HUES6 (cell line): ENCODE measurements around the gene MS4A8.
"Not testable (repeated sequence)": the region's sequence is repeated elsewhere in the genome, so short reads cannot be mapped to it uniquely, and the experiment has no call there.

Source experiments
- H3K27ac ChIP-seq: 2 replicates; pipeline ENCODE4 v1.7.0; 2013; ENCODE audit warnings: low read depth, mild to moderate bottlenecking, low read length, inconsistent platforms
- H3K27me3 ChIP-seq: 2 replicates; pipeline ENCODE4 v1.6.1; 2013; ENCODE audit warnings: low read length; ENCODE audit not compliant: control insufficient read depth, insufficient read depth
- H3K36me3 ChIP-seq: 2 replicates; pipeline ENCODE4 v1.6.1; 2013; ENCODE audit warnings: low read length; ENCODE audit not compliant: control insufficient read depth, insufficient read depth
- H3K4me1 ChIP-seq: 2 replicates; pipeline ENCODE4 v1.6.1; 2013; ENCODE audit warnings: low read length; ENCODE audit not compliant: control insufficient read depth, insufficient read depth
- H3K4me3 ChIP-seq: 2 replicates; pipeline ENCODE4 v1.5.1; 2013; ENCODE audit warnings: low read depth, low read length
- H3K9ac ChIP-seq: one replicate; pipeline ENCODE4 v1.6.1; 2013; ENCODE audit warnings: mild to moderate bottlenecking, low read length
- H3K9me3 ChIP-seq: 2 replicates; pipeline ENCODE4 v1.6.1; 2013; ENCODE audit warnings: low read depth, low read length; ENCODE audit not compliant: control insufficient read depth, insufficient read depth

Gene MS4A8

GRCh38 chr11:60748821-60749220 lies 49.4 kb downstream of the MS4A8 start:
- Histone ChIP-seq H3K9ac (no peak overlapping the region), H3K9me3 (no peaks in the 10 kb centered on the region; the same call in 1 of the 2 replicates), H3K36me3 (no peaks in the 10 kb centered on the region), H3K27me3 (peaks cover 4% of the 10 kb centered on the region; the same call in 1 of the 2 replicates), H3K4me3 (no peak overlapping the region), H3K4me1 (no peaks in the 10 kb centered on the region), H3K27ac (no peak overlapping the region)

DNA sequence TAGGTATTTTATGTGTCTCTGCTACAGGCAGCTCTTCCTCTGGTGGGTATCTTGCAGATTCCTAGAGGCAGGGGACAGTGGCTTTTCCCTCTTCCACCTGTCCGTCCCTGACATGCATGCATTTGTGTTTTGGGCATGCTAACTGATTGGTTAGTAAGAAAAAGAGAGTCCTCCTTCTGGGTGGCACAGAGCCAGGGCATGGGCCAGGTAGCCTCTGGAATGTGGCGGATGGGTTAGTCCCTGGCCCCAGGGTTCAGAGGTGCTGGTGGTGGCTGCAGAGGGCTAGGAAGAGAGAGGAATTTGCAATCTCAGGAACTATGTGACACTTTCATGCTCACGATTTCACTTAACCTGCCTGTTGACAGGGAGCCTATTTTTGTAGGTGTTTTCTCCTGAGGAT lies 51.5 kb downstream of the MS4A8 start:
- Histone ChIP-seq H3K4me1 (no peaks in the 10 kb centered on the region), H3K4me3 (no peak overlapping the region), H3K27me3 (peaks cover 4% of the 10 kb centered on the region; the same call in 1 of the 2 replicates), H3K9ac (no peak overlapping the region), H3K27ac (no peak overlapping the region), H3K36me3 (no peaks in the 10 kb centered on the region), H3K9me3 (no peaks in the 10 kb centered on the region; the same call in 1 of the 2 replicates)

- Histone ChIP-seq H3K4me1 (no peaks in the 10 kb centered on the region), H3K27ac (no peak overlapping the region), H3K4me3 (no peak overlapping the region), H3K27me3 (peaks cover 4% of the 10 kb centered on the region; the same call in 1 of the 2 replicates), H3K9ac (no peak overlapping the region), H3K9me3 (no peaks in the 10 kb centered on the region), H3K36me3 (no peaks in the 10 kb centered on the region)
These were observed 53.9 kb downstream of the MS4A8 start for GRCh38 chr11:60753309-60753708.

DNA sequence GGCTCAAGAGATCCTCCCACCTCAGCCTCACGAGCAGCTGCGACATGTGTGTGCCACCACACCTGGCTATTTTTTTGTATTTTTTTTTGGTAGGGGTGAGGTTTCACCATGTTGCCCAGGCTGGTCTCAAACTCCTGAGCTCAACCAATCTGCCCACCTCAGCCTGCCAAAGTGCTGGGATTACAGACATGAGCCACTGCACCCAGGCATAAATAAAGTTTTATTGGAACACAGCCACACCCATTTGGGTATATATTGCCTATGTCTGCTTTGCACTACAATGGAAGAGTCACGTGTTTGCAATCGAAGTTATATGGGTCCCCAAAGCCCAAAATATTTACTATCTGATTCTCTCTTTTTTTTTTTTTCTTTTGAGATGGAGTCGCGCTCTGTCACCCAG lies 55.5 kb downstream of the MS4A8 start:
- Histone ChIP-seq H3K36me3 (no peaks in the 10 kb centered on the region), H3K4me3 (no peak overlapping the region), H3K27ac (no peak overlapping the region), H3K4me1 (no peaks in the 10 kb centered on the region), H3K9me3 (no peaks in the 10 kb centered on the region), H3K9ac (no peak overlapping the region), H3K27me3 (peaks cover 4% of the 10 kb centered on the region; the same call in 1 of the 2 replicates)

DNA sequence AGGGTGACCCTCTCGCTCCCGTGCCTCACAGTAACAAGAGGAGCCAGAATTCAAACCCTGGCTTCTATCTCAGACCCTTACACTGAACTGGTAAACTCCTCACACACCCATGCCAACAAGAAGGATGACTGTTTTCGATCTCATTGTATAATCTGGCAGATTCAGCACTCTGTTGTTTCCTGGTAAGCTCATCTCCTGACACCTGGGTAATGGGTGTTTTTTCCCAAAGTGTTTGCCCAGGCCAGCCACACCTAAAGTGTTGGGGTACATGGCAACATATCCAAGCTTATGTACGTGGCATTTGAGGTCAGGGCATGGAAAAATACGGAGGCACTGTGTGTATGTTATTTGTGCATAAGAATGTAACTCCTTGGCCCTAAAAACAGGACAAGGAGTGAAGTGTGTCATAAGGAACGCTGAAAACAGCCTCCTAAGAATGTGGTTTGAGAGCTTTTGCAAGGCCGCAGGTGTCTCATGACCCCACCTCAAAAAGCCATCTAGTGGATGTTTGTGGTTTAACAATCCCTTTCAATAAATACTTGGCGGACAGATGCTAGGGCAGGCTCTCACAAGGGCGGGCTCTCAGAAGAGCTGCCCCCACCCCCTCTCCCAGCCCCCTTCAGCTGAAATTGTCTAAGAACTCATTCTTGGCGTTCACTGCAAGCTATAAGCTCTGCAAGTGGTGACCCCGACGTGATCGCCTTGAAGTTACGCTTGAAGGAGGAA lies 57.1 kb downstream of the MS4A8 start, which contains the start of gene MS4A15:
Gene MS4A15, plus strand, starts transcription at position 561 of the 726 bp plus-strand sequence. CDS start 6,867 bp downstream, outside the sequence.
- Histone ChIP-seq H3K4me1 (no peaks in the 10 kb centered on the region), H3K9ac (no peak within 1 kb of the TSS), H3K9me3 (no peaks in the 10 kb centered on the region), H3K4me3 (no peak within 1 kb of the TSS), H3K27me3 (no peaks in the 10 kb centered on the region), H3K27ac (no peak within 1 kb of the TSS), H3K36me3 (no peaks in the 10 kb centered on the region)

GRCh38 chr11:60757231-60757800 lies 57.9 kb downstream of the MS4A8 start:
- H3K4me3 ChIP-seq: no peak overlapping the region
- H3K9ac ChIP-seq: no peak overlapping the region
- H3K9me3 ChIP-seq: no peaks in the 10 kb centered on the region
- H3K36me3 ChIP-seq: no peaks in the 10 kb centered on the region
- H3K27me3 ChIP-seq: no peaks in the 10 kb centered on the region
- no peak overlapping the region for H3K27ac ChIP-seq
- H3K4me1 ChIP-seq: no peaks in the 10 kb centered on the region

DNA sequence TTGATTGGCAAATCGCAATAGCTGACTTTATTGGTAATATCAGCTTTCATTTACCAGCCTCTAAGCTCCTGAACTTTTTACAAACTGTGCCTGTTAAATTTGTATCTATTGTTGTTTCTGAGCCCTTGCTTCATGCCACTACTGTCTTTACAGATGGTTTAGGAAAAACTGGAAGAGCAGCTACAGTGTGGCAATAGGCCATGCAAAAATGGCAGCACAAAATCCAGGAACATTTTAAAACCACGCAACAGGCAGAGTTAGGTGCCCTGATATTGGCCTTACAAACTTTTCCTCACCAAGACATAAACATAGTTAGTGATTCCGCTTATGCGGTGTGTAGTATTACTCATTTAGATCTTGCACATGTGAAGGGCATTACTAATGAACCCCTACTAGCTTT lies 59.3 kb downstream of the MS4A8 start:
- H3K9me3 ChIP-seq, H3K4me1 ChIP-seq, H3K9ac ChIP-seq, H3K27me3 ChIP-seq, H3K36me3 ChIP-seq, H3K4me3 ChIP-seq, H3K27ac ChIP-seq: not testable (repeated sequence)

DNA sequence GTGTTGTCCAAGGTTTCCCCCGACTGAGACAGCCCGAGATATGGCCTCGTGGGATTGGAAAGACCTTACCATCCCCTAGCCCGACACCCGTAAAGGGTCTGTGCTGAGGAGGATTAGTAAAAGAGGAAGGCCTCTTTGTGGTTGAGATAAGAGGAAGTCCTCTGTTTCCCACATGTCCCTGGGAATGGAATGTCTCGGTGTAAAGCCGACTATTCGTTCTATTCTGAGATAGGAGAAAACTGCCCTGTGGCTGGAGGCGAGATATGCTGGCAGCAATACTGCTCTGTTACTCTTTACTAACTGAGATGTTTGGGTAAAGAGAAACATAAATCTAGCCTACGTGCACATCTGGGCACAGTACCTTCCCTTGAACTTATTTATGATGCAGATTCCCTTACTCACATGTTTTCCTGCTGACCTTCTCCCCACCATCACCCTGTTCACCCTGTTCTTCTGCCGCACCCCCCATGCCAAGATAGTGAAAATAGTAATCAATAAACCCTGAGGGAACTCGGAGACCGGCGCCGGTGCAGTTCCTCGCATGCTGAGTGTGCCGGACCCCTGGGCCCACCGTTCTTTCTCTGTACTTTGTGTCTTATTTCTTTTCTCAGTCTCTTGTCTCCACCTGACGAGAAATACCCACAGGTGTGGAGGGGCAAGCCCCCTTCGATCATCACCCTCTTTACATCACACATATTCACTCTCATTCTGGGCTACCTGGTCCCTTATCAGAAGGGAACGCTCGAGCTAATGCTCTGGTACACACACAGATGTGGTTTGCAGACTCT lies 60.2 kb downstream of the MS4A8 start:
- H3K9ac ChIP-seq, H3K4me1 ChIP-seq, H3K36me3 ChIP-seq, H3K27ac ChIP-seq, H3K27me3 ChIP-seq, H3K9me3 ChIP-seq, H3K4me3 ChIP-seq: not testable (repeated sequence)

DNA sequence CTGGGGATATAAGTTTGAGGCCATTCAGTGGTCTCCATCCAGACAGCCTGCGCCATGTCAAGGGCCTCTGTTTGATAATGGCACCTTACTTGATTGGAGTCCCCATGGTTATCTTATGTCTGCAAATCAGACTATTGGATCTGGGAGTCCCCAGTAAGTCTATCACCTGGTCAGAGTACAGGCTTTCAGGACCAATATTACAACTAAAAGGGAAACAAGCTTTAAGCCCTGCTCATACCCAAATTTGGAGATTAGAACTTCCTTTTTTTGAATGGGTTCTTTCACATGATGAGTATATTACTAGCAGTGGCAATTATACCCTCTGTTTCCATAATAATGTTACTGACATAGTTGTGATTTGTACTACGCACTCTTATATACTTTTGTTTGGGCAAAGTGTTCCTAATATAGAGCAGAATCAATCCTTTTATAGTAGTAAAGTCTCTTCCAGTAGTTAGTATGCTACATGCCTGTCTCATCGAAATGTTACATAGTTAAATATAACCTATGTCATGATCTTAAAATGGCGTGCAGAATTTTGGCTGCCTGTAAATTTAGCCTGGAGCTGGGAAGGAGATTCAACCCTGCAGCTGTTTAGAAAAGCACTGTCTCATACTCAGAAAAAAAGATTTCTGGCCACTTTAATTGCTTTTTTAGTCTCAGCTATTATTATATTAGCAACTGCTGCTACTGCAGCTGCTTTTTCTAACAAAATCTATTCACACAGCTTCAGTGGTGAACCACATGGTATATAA lies 62.2 kb downstream of the MS4A8 start:
- Histone ChIP-seq H3K9ac (no peak overlapping the region), H3K27ac (no peak overlapping the region), H3K4me1 (0 out of 2 replicates have a peak, but pooled peaks cover 3% of the 10 kb centered on the region), H3K9me3 (no peaks in the 10 kb centered on the region), H3K27me3 (no peaks in the 10 kb centered on the region), H3K4me3 (no peak overlapping the region), H3K36me3 (no peaks in the 10 kb centered on the region)

- Histone ChIP-seq H3K4me1 (0 out of 2 replicates have a peak, but pooled peaks cover 3% of the 10 kb centered on the region), H3K4me3 (no peak overlapping the region), H3K27me3 (no peaks in the 10 kb centered on the region), H3K9me3 (no peaks in the 10 kb centered on the region), H3K27ac (no peak overlapping the region), H3K9ac (no peak overlapping the region), H3K36me3 (no peaks in the 10 kb centered on the region)
These were observed 63.7 kb downstream of the MS4A8 start for GRCh38 chr11:60762851-60763691.
